Measurements from ENCODE around the gene GJE1.
"Not testable (repeated sequence)": the region's sequence is repeated elsewhere in the genome, so short reads cannot be mapped to it uniquely, and the experiment has no call there.

GJE1 gene

GRCh38 chr6:142132625-142133024 lies at the start of gene GJE1:
Gene GJE1, plus strand, starts transcription at chr6:142132925. Its CDS starts 234 bp downstream, at chr6:142133159.
- no peak for DNase-seq (ENCODE audit: low spot score)

GRCh38 chr6:142087950-142088857 lies 44.5 kb upstream of the GJE1 start:
- no peak for DNase-seq (ENCODE audit: low spot score)

DNA sequence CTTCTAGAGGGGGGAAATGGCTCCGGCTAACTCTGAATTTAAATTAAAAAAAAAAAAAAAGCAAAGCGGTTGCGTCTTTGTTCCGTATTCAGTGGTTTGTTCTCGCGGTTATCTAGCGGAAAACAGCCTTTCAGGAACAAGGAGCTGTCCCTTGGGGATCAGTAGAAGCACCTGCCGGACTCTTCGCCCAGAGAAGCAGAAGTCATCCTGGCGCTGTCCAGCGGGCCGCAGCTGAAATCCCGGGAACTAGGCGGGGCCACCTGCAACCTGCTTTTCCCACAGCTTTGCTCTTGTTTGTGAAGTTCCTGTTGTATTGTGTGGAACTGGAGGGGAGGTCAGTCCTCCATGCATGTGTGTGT lies 43.9 kb upstream of the GJE1 start:
- DNase-seq (ENCODE audit: low spot score): no peak

DNA sequence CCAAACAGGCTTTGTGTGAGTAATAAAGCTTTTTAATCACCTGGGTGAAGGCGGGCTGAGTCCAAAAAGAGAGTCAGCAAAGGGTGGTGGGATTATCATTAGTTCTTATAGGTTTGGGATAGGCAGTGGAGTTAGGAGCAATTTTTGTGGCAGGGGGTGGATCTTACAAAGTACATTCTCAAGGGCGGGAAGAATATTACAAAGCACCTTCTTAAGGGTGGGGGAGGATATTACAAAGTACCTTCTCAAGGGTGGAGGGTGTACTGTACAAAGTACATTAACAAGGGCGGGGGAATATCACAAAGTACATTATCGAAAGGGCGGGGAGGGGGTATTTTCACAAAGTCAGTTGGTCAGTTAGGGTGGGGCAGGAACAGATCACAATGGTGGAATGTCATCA lies 27.9 kb upstream of the GJE1 start:
- not testable (repeated sequence) for DNase-seq (ENCODE audit: low spot score)

DNA sequence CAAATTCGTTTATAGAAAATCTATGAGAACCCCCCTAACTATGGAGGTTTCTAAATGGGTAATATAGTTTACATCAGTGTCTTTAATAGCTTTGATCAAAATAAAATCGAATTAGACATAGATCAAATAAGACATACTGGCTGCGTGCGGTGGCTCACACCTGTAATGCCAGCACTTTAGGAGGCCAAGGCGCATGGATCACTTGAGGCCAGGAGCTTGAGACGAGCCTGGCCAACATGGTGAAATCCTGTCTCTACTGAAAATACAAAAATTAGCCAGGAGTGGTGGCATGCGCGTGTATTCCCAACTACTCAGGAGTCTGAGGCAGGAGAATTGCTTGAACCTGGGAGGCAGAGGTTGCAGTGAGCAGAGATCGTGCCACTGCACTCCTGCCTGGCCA lies 21.9 kb upstream of the GJE1 start:
- not testable (repeated sequence) for DNase-seq (ENCODE audit: low spot score)

GRCh38 chr6:142112451-142113061 lies 20.2 kb upstream of the GJE1 start:
- DNase-seq (ENCODE audit: low spot score): peak; percentile 55

- no peak for DNase-seq (ENCODE audit: low spot score)
Observed at GRCh38 chr6:142117366-142117765, 15.4 kb upstream of the GJE1 start.

DNA sequence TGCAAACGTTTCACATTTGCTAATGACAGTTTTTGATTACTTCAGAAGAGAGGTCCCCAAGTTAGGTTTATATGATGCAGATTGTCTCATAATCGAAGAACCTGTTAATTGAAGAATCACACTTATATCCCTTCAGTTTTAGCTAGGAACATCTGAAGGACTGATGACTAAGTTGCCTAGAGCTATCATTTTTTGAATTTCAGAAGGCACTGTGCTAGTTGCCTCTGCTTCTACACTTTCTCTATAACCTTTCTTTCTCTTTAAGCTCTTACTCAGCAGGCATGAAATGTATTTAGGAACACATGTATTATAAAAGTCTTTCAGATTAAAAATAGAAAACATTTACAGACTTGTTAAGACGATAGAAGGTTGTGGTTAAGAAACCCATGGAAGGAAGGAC lies 14.4 kb upstream of the GJE1 start:
- no peak for DNase-seq (ENCODE audit: low spot score)

DNA sequence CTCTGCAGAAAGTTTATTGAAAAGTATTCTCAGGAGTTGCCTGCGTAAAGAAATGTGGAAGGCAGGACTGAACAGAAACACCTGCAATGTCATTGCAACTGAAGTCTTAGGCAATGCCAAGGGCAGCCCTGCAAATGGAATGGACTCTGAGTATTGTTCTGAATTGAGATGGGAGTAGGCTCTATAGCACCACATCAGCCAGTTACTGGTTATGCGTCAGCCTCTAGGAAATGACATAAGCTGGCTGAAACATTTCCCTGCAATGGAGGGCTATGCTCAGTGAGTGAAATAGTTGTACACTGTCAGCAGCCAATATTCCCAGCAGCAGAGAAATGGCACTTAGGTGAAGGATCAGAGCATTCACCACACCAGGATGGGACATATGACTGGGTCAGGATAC lies 13.8 kb upstream of the GJE1 start:
- DNase-seq (ENCODE audit: low spot score): no peak

DNA sequence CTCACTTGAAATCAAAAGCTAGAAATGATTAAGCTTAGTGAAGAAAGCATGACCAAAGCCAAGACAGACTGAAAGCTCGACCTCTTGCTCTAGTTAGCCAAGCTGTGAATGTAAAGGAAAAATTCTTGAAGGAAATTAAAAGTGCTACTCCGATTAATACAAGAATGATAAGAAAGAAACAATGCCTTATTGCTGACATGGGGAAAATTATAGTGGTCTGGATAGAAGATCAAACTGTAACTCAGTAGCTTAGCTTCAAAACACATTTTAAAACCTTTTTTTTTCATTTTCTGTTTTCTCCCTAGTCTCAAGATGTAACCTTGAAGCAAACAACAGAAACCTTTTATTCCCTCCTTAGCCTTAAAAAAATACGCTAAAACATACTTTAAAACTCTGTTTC lies 11.4 kb upstream of the GJE1 start:
- no peak for DNase-seq (ENCODE audit: low spot score)

GRCh38 chr6:142130814-142131213 lies 1.9 kb upstream of the GJE1 start:
- no peak for DNase-seq (ENCODE audit: low spot score)

DNA sequence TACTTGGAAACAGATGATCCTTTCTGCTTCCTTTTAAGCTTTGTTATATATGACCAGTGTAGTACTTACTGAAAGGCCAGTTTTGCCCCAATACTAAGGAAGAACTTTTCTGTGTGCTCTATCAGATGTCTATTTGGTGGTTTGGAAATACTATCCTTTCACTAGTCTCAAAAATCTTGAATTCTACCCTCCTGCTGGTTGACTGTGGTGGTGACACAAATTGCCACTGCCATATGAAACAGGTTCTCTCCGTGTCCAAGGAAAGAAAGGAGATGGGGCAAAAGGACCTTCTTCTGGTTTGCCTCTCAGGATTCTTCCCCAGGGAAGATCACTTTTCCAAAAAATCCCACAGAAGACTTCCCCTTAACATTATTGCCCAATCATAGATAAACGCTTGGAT lies 6.2 kb downstream of the GJE1 start:
- DNase-seq (ENCODE audit: low spot score): no peak

DNA sequence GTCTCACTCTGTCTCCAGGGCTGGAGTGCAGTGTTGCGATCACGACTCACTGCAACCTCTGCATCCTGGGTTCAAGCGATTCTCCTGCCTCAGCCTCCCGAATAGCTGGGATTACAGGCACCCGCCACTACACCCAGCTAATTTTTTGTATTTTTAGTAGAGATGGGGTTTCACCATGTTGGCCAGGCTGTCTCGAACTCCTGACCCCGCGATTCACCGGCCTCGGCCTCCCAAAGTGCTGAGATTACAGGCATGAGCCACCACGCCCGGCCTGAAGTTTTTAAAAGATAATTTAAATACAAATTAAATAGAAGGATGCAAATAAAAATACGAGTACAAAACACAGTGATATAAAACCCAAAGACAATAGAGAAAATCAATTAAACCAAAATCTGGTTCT lies 8.8 kb downstream of the GJE1 start:
- DNase-seq (ENCODE audit: low spot score): not testable (repeated sequence)

DNA sequence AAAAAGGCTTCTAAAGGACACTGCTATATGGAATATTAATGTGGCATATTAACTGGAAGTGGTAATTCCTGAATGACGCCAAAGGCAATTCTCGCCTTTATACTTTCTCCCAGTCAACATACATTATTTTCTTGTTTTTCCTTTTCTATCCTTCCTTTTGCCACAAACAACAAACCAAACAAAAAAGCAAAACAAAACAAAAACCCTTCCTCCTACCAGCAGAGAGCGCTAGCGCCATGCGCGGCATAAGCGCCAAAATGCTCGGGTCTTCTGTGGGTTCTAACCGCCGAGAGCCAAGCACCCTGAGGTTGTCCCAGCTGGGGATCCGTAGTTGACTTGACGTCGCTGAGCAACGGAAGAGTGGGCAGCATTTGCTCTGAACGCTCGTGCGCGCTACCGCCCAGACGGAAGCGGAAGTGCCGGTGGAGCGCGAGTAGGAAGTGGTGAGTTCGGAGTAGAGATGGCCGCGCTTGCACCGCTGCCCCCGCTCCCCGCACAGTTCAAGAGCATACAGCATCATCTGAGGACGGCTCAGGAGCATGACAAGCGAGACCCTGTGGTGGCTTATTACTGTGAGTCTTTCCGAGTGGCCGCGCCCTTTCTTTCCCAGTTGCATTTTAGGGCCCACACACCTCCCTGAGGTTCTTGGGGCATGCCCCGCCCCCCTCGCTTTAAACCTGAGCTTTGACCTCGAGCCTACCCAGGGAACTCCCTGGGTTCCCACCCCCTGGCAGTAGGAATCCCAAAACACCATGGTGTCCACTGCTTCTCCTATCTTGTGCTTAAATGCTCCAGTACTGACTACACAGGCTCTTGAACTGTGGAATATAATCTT lies 14.3 kb downstream of the GJE1 start, which contains the start of the genes NMBR and VTA1:
Gene NMBR (minus strand): TSS at position 295 of the 835 bp plus-strand sequence. CDS start 58,464 bp downstream, outside the sequence.
Gene VTA1 (plus strand): TSS at position 436 of the 835 bp plus-strand sequence. CDS start 25 bp downstream, at position 461.
- peak; percentile 97 for DNase-seq (ENCODE audit: low spot score)

GRCh38 chr6:142152746-142153145 lies 20.0 kb downstream of the GJE1 start:
- no peak for DNase-seq (ENCODE audit: low spot score)

GRCh38 chr6:142153196-142153595 lies 20.5 kb downstream of the GJE1 start:
- no peak for DNase-seq (ENCODE audit: low spot score)

GRCh38 chr6:142154336-142154735 lies 21.6 kb downstream of the GJE1 start:
- no peak for DNase-seq (ENCODE audit: low spot score)

DNA sequence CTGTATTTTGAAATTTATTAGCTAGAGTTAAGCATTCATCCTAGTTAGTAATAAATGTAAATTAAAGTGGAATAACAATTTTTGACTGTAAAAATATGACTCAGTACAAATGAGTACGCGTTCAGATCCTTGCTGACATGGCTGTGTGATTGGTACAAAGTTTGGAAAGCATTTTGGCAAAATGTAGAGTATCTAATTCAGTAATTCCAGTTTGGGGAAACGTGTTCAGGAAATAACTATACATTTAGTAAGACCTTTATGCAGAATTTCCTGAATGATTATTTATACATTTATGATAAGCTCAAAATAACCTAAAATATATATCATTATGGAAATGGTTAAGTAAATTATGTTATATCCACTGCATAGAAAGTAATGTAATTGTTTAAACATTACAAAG lies 22.4 kb downstream of the GJE1 start:
- DNase-seq (ENCODE audit: low spot score): no peak

DNA sequence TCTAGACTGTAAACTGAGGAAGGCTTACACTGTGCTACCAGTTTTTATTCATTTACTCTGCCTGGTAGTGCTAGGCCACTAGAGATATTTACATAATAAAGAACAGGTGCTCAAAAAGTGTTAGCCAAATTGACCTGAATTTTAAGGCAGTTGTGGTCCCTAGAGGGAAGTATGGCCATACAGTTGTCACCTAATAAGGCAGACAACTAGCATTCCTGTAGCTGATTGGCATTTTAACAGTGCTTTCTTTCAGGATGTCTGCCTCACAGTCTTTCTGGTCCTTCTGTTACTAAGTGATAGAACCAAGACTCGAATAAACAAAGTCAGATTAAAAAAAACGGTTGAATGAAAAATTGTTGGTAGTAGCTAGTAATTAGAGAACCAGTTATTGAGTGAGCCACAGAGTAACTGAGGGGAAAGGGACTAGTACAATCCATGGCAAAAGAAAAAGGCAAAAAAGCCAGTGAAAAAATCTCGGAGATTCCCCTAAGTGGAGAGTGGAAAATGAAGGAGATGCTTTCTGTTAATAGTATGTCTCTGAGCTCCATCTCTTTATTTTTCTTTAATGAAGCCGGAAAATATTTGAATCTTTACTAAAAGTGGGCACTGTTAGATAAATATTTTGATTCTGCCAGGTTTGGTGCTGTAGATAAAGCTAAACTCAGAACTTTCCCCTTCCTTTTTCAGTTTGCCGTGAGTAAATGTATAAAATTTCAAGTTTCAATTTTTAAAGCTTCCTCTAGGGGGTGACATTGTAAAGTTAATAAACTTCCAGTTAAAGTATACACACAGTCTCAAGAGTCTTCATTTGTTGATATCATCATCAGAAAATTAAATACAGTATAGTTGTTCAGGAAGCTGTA lies 23.4 kb downstream of the GJE1 start:
- DNase-seq (ENCODE audit: low spot score): peak; percentile 1

GRCh38 chr6:142156758-142157068 lies 24.0 kb downstream of the GJE1 start:
- not testable (repeated sequence) for DNase-seq (ENCODE audit: low spot score)

GRCh38 chr6:142162780-142163179 lies 30.1 kb downstream of the GJE1 start:
- no peak for DNase-seq (ENCODE audit: low spot score)

- DNase-seq (ENCODE audit: low spot score): no peak
Observed at GRCh38 chr6:142165227-142165626, 32.5 kb downstream of the GJE1 start.
